ENCODE data around the gene MBD2. TPM values are rescaled to one million over a fixed set of nuclear protein-coding genes. Genes with fewer than 3 reads are reported as not detected.

The MBD2 gene
- 48.8 and 100 TPM in 2 replicates for total RNA-seq (ENCODE audit: low replicate concordance)
- long read RNA-seq, full-length matches to known transcripts: 1 of 6 reads
- long read RNA-seq, partial matches to known transcripts: 4 of 6 reads
- long read RNA-seq, other reads (novel, unspliced or antisense): 1 of 6 reads

- Mint-ChIP-seq H3K9me3 (no peaks in the 10 kb centered on the region), H3K27ac (peak within 1 kb of the TSS; percentile 97)
These were observed at the start of gene MBD2 for GRCh38 chr18:54224379-54225014. Gene MBD2, minus strand, starts transcription at chr18:54224669. Its CDS starts 110 bp downstream, at chr18:54224559.

DNA sequence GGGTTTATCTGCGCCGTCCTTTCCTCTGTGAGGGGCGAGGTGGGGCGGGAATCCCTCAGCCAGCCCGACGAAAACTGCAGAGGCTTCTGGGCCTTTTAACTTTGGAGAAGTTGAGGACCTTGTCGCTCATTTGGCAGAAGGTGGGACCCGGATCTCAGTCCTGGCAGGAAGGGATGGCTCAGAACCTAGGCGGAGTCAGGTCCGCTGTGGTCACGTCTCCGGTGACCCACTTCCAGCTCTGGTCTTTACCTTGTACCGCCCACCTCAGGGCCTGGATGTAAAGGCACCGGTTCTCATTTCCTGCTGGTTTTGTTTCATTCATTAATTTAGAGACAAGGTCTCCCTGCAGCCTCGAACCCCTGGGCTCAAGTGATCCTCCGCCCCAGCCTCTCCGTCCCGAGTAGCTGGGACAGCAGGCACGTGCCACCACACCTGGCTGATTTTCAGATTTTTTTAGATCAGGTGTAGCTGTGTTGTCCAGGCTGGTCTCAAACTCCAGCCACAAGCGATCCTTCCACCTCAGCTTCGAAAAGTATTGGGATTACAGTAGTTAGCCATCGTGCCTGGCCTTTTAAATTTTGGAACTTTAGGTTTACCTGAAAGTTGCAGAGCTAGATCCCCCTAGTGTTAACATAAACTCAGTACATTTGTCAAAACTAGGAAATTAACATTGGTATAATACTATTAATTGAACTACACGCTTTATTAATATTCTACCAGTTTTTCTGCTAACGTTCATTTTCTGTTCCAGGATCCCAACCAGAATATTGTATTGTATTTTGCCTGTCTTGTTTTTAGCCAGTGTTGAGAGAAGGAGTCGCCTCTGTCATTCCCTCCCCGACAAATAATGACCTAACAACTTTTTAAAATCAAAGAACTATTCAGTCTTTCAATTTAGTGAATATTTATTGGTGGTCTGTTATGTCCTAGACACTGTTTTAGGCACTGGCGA, 45.7 kb upstream of the MBD2 start:
- DNase-seq (ENCODE audit: extremely low spot score, unreplicated experiment): no peak
- Mint-ChIP-seq H3K4me1 (ENCODE audit: unreplicated experiment) (peaks cover 20% of the 10 kb centered on the region), H3K36me3 (peaks cover 3% of the 10 kb centered on the region), H3K27ac (peak overlapping the region; percentile 98), H3K4me3 (peak overlapping the region; percentile 95), H3K27me3 (no peaks in the 10 kb centered on the region), H3K9me3 (no peaks in the 10 kb centered on the region)
- peak; percentile 70 for TF ChIP-seq CTCF (conservative IDR thresholded peaks at IDR 0.05)

More at GRCh38 chr18:54224379-54225014, at the start of gene MBD2:
- Mint-ChIP-seq H3K27me3 (no peaks in the 10 kb centered on the region), H3K4me1 (ENCODE audit: unreplicated experiment) (peaks cover 17% of the 10 kb centered on the region), H3K36me3 (peaks cover 12% of the 10 kb centered on the region), H3K4me3 (peak within 1 kb of the TSS; percentile 96)
- peak; percentile 94 for DNase-seq (ENCODE audit: extremely low spot score, unreplicated experiment)
- TF ChIP-seq CTCF (conservative IDR thresholded peaks at IDR 0.05): peak; percentile 23

GRCh38 chr18:54268751-54269150, 44.3 kb upstream of the MBD2 start:
- Mint-ChIP-seq H3K4me1 (ENCODE audit: unreplicated experiment) (peaks cover 20% of the 10 kb centered on the region), H3K27ac (peak overlapping the region; percentile 98), H3K27me3 (no peaks in the 10 kb centered on the region), H3K9me3 (no peaks in the 10 kb centered on the region), H3K4me3 (peak overlapping the region; percentile 95), H3K36me3 (no peaks in the 10 kb centered on the region)
- no peak for DNase-seq (ENCODE audit: extremely low spot score, unreplicated experiment)
- TF ChIP-seq CTCF (conservative IDR thresholded peaks at IDR 0.05): no peak

DNA sequence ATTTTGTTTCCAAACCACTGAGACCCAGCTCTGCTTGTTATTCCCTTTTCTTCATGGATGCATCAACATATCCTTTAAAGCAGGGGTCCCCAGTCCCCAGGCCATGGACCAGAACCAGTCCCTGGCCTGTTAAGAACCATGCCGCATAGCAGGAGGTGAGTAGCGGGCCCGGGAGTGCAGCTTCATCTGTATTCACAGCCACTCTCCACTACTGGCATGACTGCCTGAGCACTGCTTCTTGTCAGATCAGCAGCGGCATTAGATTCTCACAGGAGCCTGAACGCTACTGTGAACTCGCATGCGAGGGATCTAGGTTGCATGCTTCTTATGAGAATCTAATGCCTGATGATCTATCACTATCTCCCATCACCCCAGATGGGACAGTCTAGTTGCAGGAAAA, 43.2 kb upstream of the MBD2 start:
- H3K9me3 Mint-ChIP-seq: no peaks in the 10 kb centered on the region
- H3K36me3 Mint-ChIP-seq: no peaks in the 10 kb centered on the region
- H3K4me1 Mint-ChIP-seq (ENCODE audit: unreplicated experiment): peaks cover 20% of the 10 kb centered on the region
- H3K27ac Mint-ChIP-seq: no peak overlapping the region
- DNase-seq (ENCODE audit: extremely low spot score, unreplicated experiment): no peak
- no peak for TF ChIP-seq CTCF (conservative IDR thresholded peaks at IDR 0.05)
- H3K4me3 Mint-ChIP-seq: no peak overlapping the region
- H3K27me3 Mint-ChIP-seq: no peaks in the 10 kb centered on the region

DNA sequence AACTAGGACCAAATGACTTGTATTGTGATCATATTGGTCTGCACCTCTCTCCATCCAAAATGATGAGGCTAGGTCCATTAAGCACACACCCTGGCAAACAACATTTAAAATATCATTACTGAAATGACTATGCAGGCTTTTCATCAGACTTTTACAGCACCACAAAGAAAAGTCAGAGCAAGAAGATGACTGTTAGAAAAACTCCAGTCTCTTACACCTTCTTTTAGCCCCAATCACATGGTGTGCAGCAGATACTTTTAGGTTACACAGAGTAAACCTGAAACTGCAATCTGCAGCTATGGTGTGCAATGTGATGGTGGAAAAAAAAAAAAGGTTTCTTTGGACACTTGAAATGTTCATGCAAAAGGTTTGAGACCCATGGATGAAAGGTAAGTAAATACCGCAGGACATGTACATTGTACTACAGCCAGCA, 39.5 kb upstream of the MBD2 start:
- TF ChIP-seq CTCF (conservative IDR thresholded peaks at IDR 0.05): no peak
- no peaks in the 10 kb centered on the region for H3K36me3 Mint-ChIP-seq
- H3K4me1 Mint-ChIP-seq (ENCODE audit: unreplicated experiment): peaks cover 6% of the 10 kb centered on the region
- H3K9me3 Mint-ChIP-seq: no peaks in the 10 kb centered on the region
- no peaks in the 10 kb centered on the region for H3K27me3 Mint-ChIP-seq
- no peak overlapping the region for H3K27ac Mint-ChIP-seq
- H3K4me3 Mint-ChIP-seq: no peak overlapping the region
- no peak for DNase-seq (ENCODE audit: extremely low spot score, unreplicated experiment)
